ENCODE data around the gene NPTX1.

NPTX1 gene

GRCh38 chr17:80517641-80518040, 41.2 kb upstream of the NPTX1 start:
- Histone ChIP-seq H3K4me3 (replicated peaks; ENCODE audit: insufficient read depth, low read length) (no peak overlapping the region), H3K27me3 (ENCODE audit: insufficient read depth, poor library complexity, severe bottlenecking) (no peaks in the 10 kb centered on the region), H3K27ac (replicated peaks) (no peak overlapping the region)
- DNase-seq (ENCODE audit: low read depth in 1 of 2, low spot score in 1 of 2) = no peak
- TF ChIP-seq CTCF (IDR thresholded peaks at IDR 0.05; ENCODE audit: insufficient read depth, low read length) (no peak), POLR2AphosphoS5 (IDR thresholded peaks at IDR 0.05; ENCODE audit: low read depth) (no peak), SPI1 (IDR thresholded peaks at IDR 0.05; ENCODE audit: borderline replicate concordance, low read depth) (no peak), GABPA (IDR thresholded peaks at IDR 0.05; ENCODE audit: low read depth) (no peak), REST (IDR thresholded peaks at IDR 0.05; ENCODE audit: insufficient replicate concordance, low read depth) (no peak)

- no peak for TF ChIP-seq SPI1 (IDR thresholded peaks at IDR 0.05; ENCODE audit: borderline replicate concordance, low read depth)
- no peak for TF ChIP-seq POLR2AphosphoS5 (IDR thresholded peaks at IDR 0.05; ENCODE audit: low read depth)
- no peak for TF ChIP-seq CTCF (IDR thresholded peaks at IDR 0.05; ENCODE audit: insufficient read depth, low read length)
- no peak for TF ChIP-seq GABPA (IDR thresholded peaks at IDR 0.05; ENCODE audit: low read depth)
- no peak for TF ChIP-seq REST (IDR thresholded peaks at IDR 0.05; ENCODE audit: insufficient replicate concordance, low read depth)
- peaks cover under 1% of the 10 kb centered on the region for H3K27me3 ChIP-seq (ENCODE audit: insufficient read depth, poor library complexity, severe bottlenecking)
- H3K27ac ChIP-seq (replicated peaks) = no peak overlapping the region
- DNase-seq (ENCODE audit: low read depth in 1 of 2, low spot score in 1 of 2) = no peak
- no peak overlapping the region for H3K4me3 ChIP-seq (replicated peaks; ENCODE audit: insufficient read depth, low read length)
These were observed 39.9 kb upstream of the NPTX1 start for GRCh38 chr17:80516171-80516932.

GRCh38 chr17:80513892-80514291, 37.5 kb upstream of the NPTX1 start:
- H3K27me3 ChIP-seq (ENCODE audit: insufficient read depth, poor library complexity, severe bottlenecking) = peaks cover 10% of the 10 kb centered on the region
- no peak overlapping the region for H3K27ac ChIP-seq (replicated peaks)

More at GRCh38 chr17:80513892-80514291, 37.5 kb upstream of the NPTX1 start:
- TF ChIP-seq REST (IDR thresholded peaks at IDR 0.05; ENCODE audit: insufficient replicate concordance, low read depth) = no peak
- TF ChIP-seq POLR2AphosphoS5 (IDR thresholded peaks at IDR 0.05; ENCODE audit: low read depth) = no peak
- TF ChIP-seq GABPA (IDR thresholded peaks at IDR 0.05; ENCODE audit: low read depth) = no peak
- no peak for TF ChIP-seq CTCF (IDR thresholded peaks at IDR 0.05; ENCODE audit: insufficient read depth, low read length)
- TF ChIP-seq SPI1 (IDR thresholded peaks at IDR 0.05; ENCODE audit: borderline replicate concordance, low read depth) = no peak
- no peak overlapping the region for H3K4me3 ChIP-seq (replicated peaks; ENCODE audit: insufficient read depth, low read length)
- no peak for DNase-seq (ENCODE audit: low read depth in 1 of 2, low spot score in 1 of 2)
